Gastrocnemius medialis (tissue), 4 donors: ENCODE data around the gene TBC1D23. TPM values are rescaled to one million over a fixed set of nuclear protein-coding genes. Genes with fewer than 3 reads are reported as not detected.
A peak's percentile ranks its signal among the peaks of the same experiment; 100 is the strongest.

ENCODE experiments used
- ATAC-seq, 2 donors: fragments of 150-250 bp; one replicate each; pipeline ENCODE4 v1.9.1; 2016
- DNase-seq, 2 donors: peaks; one replicate each; pipeline ENCODE4 v3.0.0-alpha.2; 2019
- H3K27ac ChIP-seq, 4 donors: fragments of 200-600 bp; sonication (generic); 1 replicate in 1 of 4; 2 replicates in 3 of 4; pipeline ENCODE4 v1.5.1; 2016 to 2018; ENCODE audit warnings: mild to moderate bottlenecking in 2 of 4, moderate library complexity in 1 of 4
- H3K27me3 ChIP-seq, 3 donors: fragments of 200-600 bp; sonication (generic) in 2 of 3; 1 replicate in 1 of 3; 2 replicates in 2 of 3; pipeline versions ENCODE4 v1.5.1 to v1.6.0; 2016 to 2019; ENCODE audit warnings: mild to moderate bottlenecking in 1 of 3, moderate library complexity in 1 of 3
- H3K36me3 ChIP-seq, 2 donors: fragments of 200-600 bp; sonication (generic) in 1 of 2; one replicate each; pipeline ENCODE4 v1.5.1; 2017 to 2018
- H3K4me1 ChIP-seq, 2 donors: fragments of 200-600 bp; sonication (generic) in 1 of 2; one replicate each; pipeline ENCODE4 v1.5.1; 2016 to 2017; ENCODE audit warnings: mild to moderate bottlenecking in 2 of 2
- H3K4me3 ChIP-seq, 4 donors: fragments of 200-600 bp; sonication (generic) in 3 of 4; 1 replicate in 1 of 4; 2 replicates in 3 of 4; pipeline ENCODE4 v1.5.1; 2016 to 2019; ENCODE audit warnings: mild to moderate bottlenecking in 2 of 4
- H3K9me3 ChIP-seq, 3 donors: fragments of 200-600 bp; sonication (generic) in 2 of 3; 1 replicate in 1 of 3; 2 replicates in 2 of 3; pipeline ENCODE4 v1.5.1; 2016 to 2019
- POLR2A ChIP-seq, 2 donors: fragments of 450-650 bp; IDR thresholded peaks; one replicate each; pipeline ENCODE4 v1.6.1; 2017; ENCODE audit warnings: antibody characterized with exemption in 2 of 2, mild to moderate bottlenecking in 2 of 2, moderate library complexity in 2 of 2
- in situ Hi-C, 4 donors: fragments of 200-750 bp; cut with MboI; loops; one replicate each; pipeline versions ENCODE4 v1.15.0 to v1.8.0; 2017; ENCODE audit warnings: low sequenced_read_pairs in 4 of 4
- intact Hi-C: fragments of 100-400 bp; cut with DNase I; formaldehyde crosslinking; loops from one replicate; pipeline ENCODE4 v1.15.1; 2023; ENCODE audit warnings: low total_unique reads
- total RNA-seq, 4 donors: library from RNA; depleted of rRNA; stranded (reverse); fragments of >200 nt; gene quantifications; one replicate each; pipeline versions ENCODE4 v1.1.0 to v1.2.3, GENCODE V29; 2016
- TF ChIP-seq, protein P1 (sequence below), 5 experiments: fragments of 450-650 bp in 3 of 5; fragments of 200-600 bp in 2 of 5; sonication (generic) in 2 of 5; IDR thresholded peaks in 4 of 5; conservative IDR thresholded peaks in 1 of 5; 1 replicate in 4 of 5; 2 replicates in 1 of 5; pipeline ENCODE4 v1.5.1; 2016 to 2019; ENCODE audit warnings: antibody characterized with exemption in 5 of 5, mild to moderate bottlenecking in 3 of 5, moderate library complexity in 3 of 5

The TBC1D23 gene
- total RNA-seq, 4 donors from 2014 or later, result 14.2 to 56.4 (median 45.0) TPM

DNA sequence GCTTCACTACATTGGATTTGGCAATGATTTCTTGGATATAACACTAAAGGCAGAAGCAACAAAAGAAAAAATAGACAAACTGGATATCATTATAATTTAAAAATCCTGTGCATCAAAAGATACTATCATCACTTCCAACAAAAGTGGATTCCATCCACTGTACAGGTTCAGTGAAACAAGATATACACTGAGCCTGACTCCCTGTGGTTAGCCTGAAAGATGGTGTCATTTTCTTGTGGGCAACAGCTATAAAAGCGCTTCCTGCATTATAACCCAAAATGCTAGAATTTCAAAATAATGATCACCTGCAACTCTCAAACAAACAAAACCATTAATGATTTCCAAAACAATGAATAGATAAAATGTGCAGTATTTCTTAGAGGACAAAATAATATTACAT lies 39.6 kb upstream of the TBC1D23 start:
- TF ChIP-seq, protein P1, sequence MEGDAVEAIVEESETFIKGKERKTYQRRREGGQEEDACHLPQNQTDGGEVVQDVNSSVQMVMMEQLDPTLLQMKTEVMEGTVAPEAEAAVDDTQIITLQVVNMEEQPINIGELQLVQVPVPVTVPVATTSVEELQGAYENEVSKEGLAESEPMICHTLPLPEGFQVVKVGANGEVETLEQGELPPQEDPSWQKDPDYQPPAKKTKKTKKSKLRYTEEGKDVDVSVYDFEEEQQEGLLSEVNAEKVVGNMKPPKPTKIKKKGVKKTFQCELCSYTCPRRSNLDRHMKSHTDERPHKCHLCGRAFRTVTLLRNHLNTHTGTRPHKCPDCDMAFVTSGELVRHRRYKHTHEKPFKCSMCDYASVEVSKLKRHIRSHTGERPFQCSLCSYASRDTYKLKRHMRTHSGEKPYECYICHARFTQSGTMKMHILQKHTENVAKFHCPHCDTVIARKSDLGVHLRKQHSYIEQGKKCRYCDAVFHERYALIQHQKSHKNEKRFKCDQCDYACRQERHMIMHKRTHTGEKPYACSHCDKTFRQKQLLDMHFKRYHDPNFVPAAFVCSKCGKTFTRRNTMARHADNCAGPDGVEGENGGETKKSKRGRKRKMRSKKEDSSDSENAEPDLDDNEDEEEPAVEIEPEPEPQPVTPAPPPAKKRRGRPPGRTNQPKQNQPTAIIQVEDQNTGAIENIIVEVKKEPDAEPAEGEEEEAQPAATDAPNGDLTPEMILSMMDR (IDR thresholded peaks at IDR 0.05 in 4 of 5, conservative IDR thresholded peaks at IDR 0.05 in 1 of 5), result no peak
- TF ChIP-seq POLR2A (IDR thresholded peaks at IDR 0.05), result no peak
- Histone ChIP-seq H3K27me3 (no peaks in the 10 kb centered on the region), H3K9me3 (no peaks in the 10 kb centered on the region), H3K36me3 (no peaks in the 10 kb centered on the region), H3K4me3 (no peak overlapping the region), H3K27ac (no peak overlapping the region), H3K4me1 (peaks cover 0 to under 1% of the 10 kb centered on the region in 2 donors)
- intact Hi-C loops, result no loop called here
- ATAC-seq (no peak), DNase-seq (no peak)
- in situ Hi-C loops, result no loop called here

DNA sequence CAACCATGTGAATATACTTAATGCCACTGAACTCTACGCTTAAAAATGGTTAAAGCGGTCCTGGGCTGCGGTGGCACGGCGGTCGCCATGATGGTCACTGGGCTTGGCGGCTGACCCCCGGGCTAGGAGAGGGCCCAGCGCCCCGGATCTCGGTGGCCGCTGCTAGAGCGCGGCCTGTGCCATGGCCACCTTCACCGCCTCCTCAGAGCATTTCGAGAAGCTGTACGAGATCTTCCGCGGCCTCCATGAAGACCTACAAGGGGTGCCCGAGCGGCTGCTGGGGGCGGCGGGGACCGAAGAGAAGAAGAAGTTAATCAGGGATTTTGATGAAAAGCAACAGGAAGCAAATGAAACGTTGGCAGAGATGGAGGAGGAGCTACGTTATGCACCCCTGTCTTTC lies 35.6 kb upstream of the TBC1D23 start:
- in situ Hi-C loops (no loop called here), intact Hi-C loops (no loop called here)
- H3K36me3 ChIP-seq, result no peaks in the 10 kb centered on the region
- TF ChIP-seq, protein P1 (IDR thresholded peaks at IDR 0.05 in 4 of 5, conservative IDR thresholded peaks at IDR 0.05 in 1 of 5), result no peak
- no peaks in the 10 kb centered on the region for H3K9me3 ChIP-seq
- ATAC-seq, result no peak
- no peaks in the 10 kb centered on the region for H3K27me3 ChIP-seq
- peaks cover 0 to 16% of the 10 kb centered on the region in 2 donors for H3K4me1 ChIP-seq
- DNase-seq, result no peak
- no peak overlapping the region for H3K4me3 ChIP-seq
- no peak overlapping the region for H3K27ac ChIP-seq

DNA sequence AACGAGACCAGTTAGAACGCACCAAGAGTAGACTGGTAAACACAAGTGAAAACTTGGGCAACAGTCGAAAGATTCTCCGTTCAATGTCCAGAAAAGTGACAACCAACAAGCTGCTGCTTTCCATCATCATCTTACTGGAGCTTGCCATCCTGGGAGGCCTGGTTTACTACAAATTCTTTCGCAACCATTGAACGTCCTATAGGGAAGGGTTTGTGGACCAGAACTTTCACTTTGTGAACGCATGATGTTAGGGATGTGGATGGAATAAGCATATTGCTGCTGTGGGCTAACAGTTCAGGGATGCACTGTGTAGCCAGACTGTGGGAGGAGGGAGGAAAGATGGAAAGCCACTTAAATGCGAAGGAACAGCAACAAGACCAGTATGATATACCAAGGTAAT lies 34.9 kb upstream of the TBC1D23 start:
- TF ChIP-seq, protein P1 (IDR thresholded peaks at IDR 0.05 in 4 of 5, conservative IDR thresholded peaks at IDR 0.05 in 1 of 5), result no peak
- TF ChIP-seq POLR2A (IDR thresholded peaks at IDR 0.05), result no peak
- no peak for ATAC-seq
- Histone ChIP-seq H3K27me3 (no peaks in the 10 kb centered on the region), H3K4me3 (no peak overlapping the region), H3K27ac (no peak overlapping the region), H3K9me3 (no peaks in the 10 kb centered on the region), H3K4me1 (peaks cover 0 to 16% of the 10 kb centered on the region in 2 donors), H3K36me3 (no peaks in the 10 kb centered on the region)
- in situ Hi-C loops (no loop called here), intact Hi-C loops (no loop called here)
- DNase-seq, result no peak

DNA sequence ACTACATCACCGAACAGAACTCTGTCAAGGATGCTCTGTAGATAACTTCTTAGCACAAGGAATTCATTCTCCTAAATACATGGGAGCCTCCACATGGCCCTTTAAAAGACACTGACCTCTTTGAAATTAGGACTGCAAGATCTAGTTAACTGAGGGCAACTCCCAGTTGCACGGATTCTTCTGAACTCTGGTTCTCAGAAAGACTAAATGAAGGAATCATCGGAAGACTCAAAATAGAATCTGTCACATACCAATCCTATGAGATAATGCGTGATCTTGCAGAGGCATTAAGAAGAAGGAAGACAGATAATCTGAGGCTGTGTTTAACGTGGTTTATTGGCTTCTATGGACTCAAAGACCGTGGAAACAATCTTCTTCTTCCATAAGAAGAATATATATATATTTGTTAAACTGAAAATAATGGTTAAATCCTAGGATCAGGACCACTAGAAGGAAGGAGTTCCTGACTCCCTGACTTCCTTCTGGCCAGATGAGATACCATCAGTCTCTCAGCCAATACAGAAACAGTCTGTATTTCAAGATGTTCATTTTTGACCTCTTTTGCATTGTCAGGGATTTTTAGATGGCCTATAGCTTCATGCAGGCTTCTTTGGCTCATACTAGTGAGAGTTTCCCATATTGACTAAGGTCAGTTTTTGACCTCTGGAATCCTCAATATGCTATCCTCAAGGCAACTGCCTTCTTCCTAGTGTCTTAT lies 33.9 kb upstream of the TBC1D23 start:
- Histone ChIP-seq H3K4me1 (peaks cover 0 to 16% of the 10 kb centered on the region in 2 donors), H3K27me3 (no peaks in the 10 kb centered on the region), H3K9me3 (no peaks in the 10 kb centered on the region), H3K36me3 (no peaks in the 10 kb centered on the region), H3K27ac (peak overlapping the region in 3 of 4 donors; percentile 6 to 66 (median 35)), H3K4me3 (no peak overlapping the region)
- ATAC-seq (peak; percentile 78 to 87), DNase-seq (no peak)
- in situ Hi-C loops (no loop called here), intact Hi-C loops (no loop called here)
- no peak for TF ChIP-seq POLR2A (IDR thresholded peaks at IDR 0.05)
- TF ChIP-seq, protein P1 (IDR thresholded peaks at IDR 0.05 in 4 of 5, conservative IDR thresholded peaks at IDR 0.05 in 1 of 5), result no peak
